A549 treated with Hydrocortisone at 1 μM for 4 hours (cell line): ENCODE measurements around the gene RAI2. TPM values are rescaled to one million over a fixed set of nuclear protein-coding genes. Genes with fewer than 3 reads are reported as not detected.

ENCODE experiments used
- total RNA-seq: library from RNA; stranded (reverse); fragments of 200-300 nt; extraction: Qiagen RNA extraction; gene quantifications from 5 replicates; pipeline ENCODE4 v1.2.3, GENCODE V29; 2022

The RAI2 gene
- total RNA-seq: 0.13 to 0.33 TPM (median 0.22 TPM) in 5 replicates

DNA sequence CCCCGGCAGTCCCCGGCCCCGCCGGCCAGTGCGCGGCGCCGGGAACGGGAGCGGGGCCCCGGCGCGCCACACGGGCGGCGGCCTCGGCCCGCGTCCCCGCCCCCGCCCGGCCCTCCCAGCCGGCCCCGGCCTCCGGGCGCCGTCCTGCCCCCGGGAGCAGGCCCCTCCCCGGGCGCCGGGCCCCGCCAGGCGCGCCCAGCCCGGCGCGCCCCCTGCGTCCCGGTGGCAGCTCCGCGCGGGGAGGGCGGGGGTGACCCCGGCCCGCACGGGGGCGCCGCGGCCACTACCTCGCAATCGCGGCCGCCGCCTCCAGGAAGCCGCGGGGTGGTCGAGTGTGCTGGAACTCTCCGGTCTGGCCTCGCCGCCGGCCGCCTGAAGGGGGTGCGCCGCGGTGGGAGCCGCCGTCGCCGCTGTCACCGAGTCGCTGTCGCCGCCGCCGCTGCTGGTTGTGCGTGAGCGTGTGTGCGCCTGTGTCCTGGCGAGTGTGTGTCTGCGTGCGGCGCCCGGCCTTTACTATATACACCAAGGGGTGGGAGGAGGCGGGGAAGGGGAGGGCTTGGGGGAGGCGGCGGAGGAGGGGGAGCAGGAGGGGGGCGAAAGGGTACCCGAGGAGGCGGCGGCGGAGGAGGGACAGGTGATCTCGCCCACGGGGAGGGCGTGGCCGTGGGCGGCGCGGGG lies at the start of gene RAI2:
Gene RAI2, minus strand, starts transcription at position 488 of the 678 bp plus-strand sequence. CDS start 59,288 bp downstream, outside the sequence.

Other genes starting within 250 kb of the RAI2 start
- 5.0 to 6.7 TPM (median 5.7 TPM) in 5 replicates for gene SCML1, start 123.8 kb downstream of the RAI2 start, total RNA-seq